HCT116 (cell line): ENCODE results near the gene CAMK1D.

Experiments
- POLR2A ChIP-seq: IDR thresholded peaks from 2 replicates; pipeline ENCODE4 v1.7.0; 2011; ENCODE audit warnings: borderline replicate concordance; ENCODE audit not compliant: insufficient read depth, insufficient read length; ENCODE audit errors: extremely low read depth
- YY1 ChIP-seq: IDR thresholded peaks from 2 replicates; pipeline ENCODE4 v1.6.1; 2011; ENCODE audit warnings: low read length, low read depth, moderate library complexity, mild to moderate bottlenecking; ENCODE audit not compliant: insufficient replicate concordance; ENCODE audit errors: extremely low read depth
- TF ChIP-seq, protein P1 (sequence below), 3 experiments: fragments of 200-600 bp in 1 of 3; sonication (generic) in 1 of 3; IDR thresholded peaks in 2 of 3; conservative IDR thresholded peaks in 1 of 3; 2 replicates each; pipeline ENCODE4 v1.5.1; 2012 to 2017; ENCODE audit warnings: low read depth in 2 of 3, low read length in 2 of 3, antibody characterized with exemption in 1 of 3, borderline replicate concordance in 1 of 3, control low read depth in 1 of 3, mild to moderate bottlenecking in 1 of 3, mixed read lengths in 1 of 3, mixed run types in 1 of 3, moderate library complexity in 1 of 3; ENCODE audit not compliant: insufficient read depth in 1 of 3

DNA sequence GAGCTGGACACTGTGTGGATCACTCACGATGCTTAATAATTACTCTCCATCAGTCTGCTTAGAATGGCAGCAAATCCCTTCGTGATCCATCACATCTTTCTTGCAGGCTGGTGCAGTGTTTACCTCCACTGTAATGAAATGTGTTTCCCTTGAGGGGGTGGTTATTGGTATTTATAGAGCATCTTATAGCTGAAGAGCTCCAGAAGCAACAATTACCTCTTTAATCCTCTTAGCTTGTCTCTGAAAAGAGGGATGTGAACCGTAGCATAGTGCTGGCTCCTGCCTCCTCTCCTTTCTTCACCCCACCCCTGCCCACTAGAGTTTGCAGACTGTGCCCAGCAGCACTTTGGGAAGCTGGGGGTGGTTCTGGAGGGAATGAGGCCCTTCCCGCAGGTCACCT, 132.6 kb downstream of the CAMK1D start:
- no peak for TF ChIP-seq YY1
- TF ChIP-seq, protein P1, sequence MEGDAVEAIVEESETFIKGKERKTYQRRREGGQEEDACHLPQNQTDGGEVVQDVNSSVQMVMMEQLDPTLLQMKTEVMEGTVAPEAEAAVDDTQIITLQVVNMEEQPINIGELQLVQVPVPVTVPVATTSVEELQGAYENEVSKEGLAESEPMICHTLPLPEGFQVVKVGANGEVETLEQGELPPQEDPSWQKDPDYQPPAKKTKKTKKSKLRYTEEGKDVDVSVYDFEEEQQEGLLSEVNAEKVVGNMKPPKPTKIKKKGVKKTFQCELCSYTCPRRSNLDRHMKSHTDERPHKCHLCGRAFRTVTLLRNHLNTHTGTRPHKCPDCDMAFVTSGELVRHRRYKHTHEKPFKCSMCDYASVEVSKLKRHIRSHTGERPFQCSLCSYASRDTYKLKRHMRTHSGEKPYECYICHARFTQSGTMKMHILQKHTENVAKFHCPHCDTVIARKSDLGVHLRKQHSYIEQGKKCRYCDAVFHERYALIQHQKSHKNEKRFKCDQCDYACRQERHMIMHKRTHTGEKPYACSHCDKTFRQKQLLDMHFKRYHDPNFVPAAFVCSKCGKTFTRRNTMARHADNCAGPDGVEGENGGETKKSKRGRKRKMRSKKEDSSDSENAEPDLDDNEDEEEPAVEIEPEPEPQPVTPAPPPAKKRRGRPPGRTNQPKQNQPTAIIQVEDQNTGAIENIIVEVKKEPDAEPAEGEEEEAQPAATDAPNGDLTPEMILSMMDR (IDR thresholded peaks at IDR 0.05 in 2 of 3, conservative IDR thresholded peaks at IDR 0.05 in 1 of 3; ENCODE audit: borderline replicate concordance in 1 of 3, insufficient read depth in 1 of 3, low read depth in 2 of 3, low read length in 2 of 3), result no peak
- TF ChIP-seq POLR2A, result no peak
